Neutrophil (primary cell): ENCODE data around the gene SLC2A9.
"Not testable (repeated sequence)": the region's sequence is repeated elsewhere in the genome, so short reads cannot be mapped to it uniquely, and the experiment has no call there.

ENCODE experiments used
- H3K27ac ChIP-seq: fragments of 200-600 bp; sonication (generic); 2 replicates; pipeline ENCODE4 v1.5.1; 2016; ENCODE audit warnings: mild to moderate bottlenecking, moderate library complexity
- H3K27me3 ChIP-seq: fragments of 200-600 bp; sonication (generic); 2 replicates; pipeline ENCODE4 v1.6.0; 2016; ENCODE audit warnings: mild to moderate bottlenecking
- H3K36me3 ChIP-seq: fragments of 200-600 bp; sonication (generic); 2 replicates; pipeline ENCODE4 v1.5.1; 2017
- H3K4me1 ChIP-seq, 2 experiments: fragments of 200-600 bp in 1 of 2; sonication (generic) in 1 of 2; 1 replicate in 1 of 2; 2 replicates in 1 of 2; pipeline versions ENCODE4 v1.5.1 to v1.6.1; 2013 to 2016; ENCODE audit warnings: low read depth in 1 of 2, low read length in 1 of 2, mild to moderate bottlenecking in 1 of 2, moderate library complexity in 1 of 2; ENCODE audit not compliant: control insufficient read depth in 1 of 2, insufficient read depth in 1 of 2
- H3K4me3 ChIP-seq, 2 experiments: fragments of 200-600 bp in 1 of 2; sonication (generic) in 1 of 2; 1 replicate in 1 of 2; 2 replicates in 1 of 2; pipeline ENCODE4 v1.5.1; 2013 to 2016; ENCODE audit warnings: low read depth in 1 of 2, low read length in 1 of 2, mild to moderate bottlenecking in 1 of 2, moderate library complexity in 1 of 2
- H3K9me3 ChIP-seq: fragments of 200-600 bp; sonication (generic); 2 replicates; pipeline ENCODE4 v1.5.1; 2016
- CTCF ChIP-seq: fragments of 200-600 bp; sonication (generic); IDR thresholded peaks from 2 replicates; pipeline ENCODE4 v1.5.1; 2016; ENCODE audit warnings: antibody characterized with exemption

SLC2A9 gene

GRCh38 chr4:9904976-9905587 lies 116.2 kb downstream of the SLC2A9 start:
- TF ChIP-seq CTCF = no peak

GRCh38 chr4:9903317-9903716 lies 118.0 kb downstream of the SLC2A9 start:
- Histone ChIP-seq H3K4me1 (no peaks in the 10 kb centered on the region), H3K4me3 (no peak overlapping the region), H3K27me3 (no peaks in the 10 kb centered on the region), H3K9me3 (no peaks in the 10 kb centered on the region), H3K36me3 (no peaks in the 10 kb centered on the region), H3K27ac (no peak overlapping the region)
- TF ChIP-seq CTCF = no peak

More at GRCh38 chr4:9904976-9905587, 116.2 kb downstream of the SLC2A9 start:
- Histone ChIP-seq H3K27me3 (no peaks in the 10 kb centered on the region), H3K4me1 (no peaks in the 10 kb centered on the region), H3K36me3 (no peaks in the 10 kb centered on the region), H3K27ac (no peak overlapping the region), H3K4me3 (no peak overlapping the region), H3K9me3 (no peaks in the 10 kb centered on the region)

- H3K36me3 ChIP-seq = no peaks in the 10 kb centered on the region
- H3K27me3 ChIP-seq = no peaks in the 10 kb centered on the region
- H3K4me3 ChIP-seq = no peak overlapping the region
- H3K27ac ChIP-seq = no peak overlapping the region
- no peak for TF ChIP-seq CTCF
- no peaks in the 10 kb centered on the region for H3K9me3 ChIP-seq
- H3K4me1 ChIP-seq = no peaks in the 10 kb centered on the region
Observed at GRCh38 chr4:9901257-9901656, 120.0 kb downstream of the SLC2A9 start.

GRCh38 chr4:9900633-9901032 lies 120.7 kb downstream of the SLC2A9 start:
- H3K4me1 ChIP-seq, H3K36me3 ChIP-seq, H3K27ac ChIP-seq, H3K4me3 ChIP-seq, H3K9me3 ChIP-seq, H3K27me3 ChIP-seq: not testable (repeated sequence)

- no peaks in the 10 kb centered on the region for H3K4me1 ChIP-seq
- no peak for TF ChIP-seq CTCF
- H3K36me3 ChIP-seq = no peaks in the 10 kb centered on the region
- no peak overlapping the region for H3K4me3 ChIP-seq
- H3K9me3 ChIP-seq = no peaks in the 10 kb centered on the region
- no peak overlapping the region for H3K27ac ChIP-seq
- H3K27me3 ChIP-seq = no peaks in the 10 kb centered on the region
Observed at GRCh38 chr4:9899306-9900055, 121.8 kb downstream of the SLC2A9 start.

- H3K36me3 ChIP-seq = no peaks in the 10 kb centered on the region
Observed at GRCh38 chr4:9898596-9899305, 122.5 kb downstream of the SLC2A9 start.

More at GRCh38 chr4:9898596-9899305, 122.5 kb downstream of the SLC2A9 start:
- H3K27me3 ChIP-seq = no peaks in the 10 kb centered on the region
- no peak for TF ChIP-seq CTCF
- no peak overlapping the region for H3K27ac ChIP-seq
- H3K4me1 ChIP-seq = no peaks in the 10 kb centered on the region
- no peaks in the 10 kb centered on the region for H3K9me3 ChIP-seq
- no peak overlapping the region for H3K4me3 ChIP-seq
